ENCODE data around the gene PDK1. TPM values are rescaled to one million over a fixed set of nuclear protein-coding genes. Genes with fewer than 3 reads are reported as not detected.

The PDK1 gene
- total RNA-seq, 4 donors from 2014 or later = 12.4 to 25.6 (median 19.2) TPM

GRCh38 chr2:172655091-172655837 lies 99.4 kb downstream of the PDK1 start:
- DNase-seq = no peak
- H3K36me3 ChIP-seq = no peaks in the 10 kb centered on the region
- H3K4me3 ChIP-seq = no peak overlapping the region
- H3K4me1 ChIP-seq = no peaks in the 10 kb centered on the region
- peaks cover 0 to 17% (median 0%) of the 10 kb centered on the region in 4 donors for H3K9me3 ChIP-seq
- TF ChIP-seq POLR2A (IDR thresholded peaks at IDR 0.05) (no peak), CTCF (IDR thresholded peaks at IDR 0.05) (no peak)
- no peaks in the 10 kb centered on the region for H3K27me3 ChIP-seq
- H3K27ac ChIP-seq = no peak overlapping the region

- Histone ChIP-seq H3K9me3 (peaks cover 0 to 17% (median 0%) of the 10 kb centered on the region in 4 donors), H3K27ac (no peak overlapping the region), H3K27me3 (no peaks in the 10 kb centered on the region), H3K4me3 (no peak overlapping the region), H3K36me3 (no peaks in the 10 kb centered on the region), H3K4me1 (no peaks in the 10 kb centered on the region)
- no peak for TF ChIP-seq CTCF (IDR thresholded peaks at IDR 0.05)
- no peak for TF ChIP-seq POLR2A (IDR thresholded peaks at IDR 0.05)
- no peak for DNase-seq
These were observed 100.1 kb downstream of the PDK1 start for GRCh38 chr2:172655838-172656573.

Small RNA genes within 50 kb of the gene (small RNA-seq; reads per million reads assigned to genes)
- 0 reads per million in 2 donors for gene RF00019

Other genes with a start within 250 kb of the PDK1 start
- gene ITGA6, start 128.5 kb upstream of the PDK1 start, total RNA-seq = 100 to 1,000 TPM; 201 to 357 (median 225) TPM
- 10 to 100 TPM in 1 of 4 donors, 1 to 10 TPM in 3; 2.8 to 73.4 (median 6.9) TPM for gene RAPGEF4, start 179.8 kb downstream of the PDK1 start, total RNA-seq

Data from Peyer's patch (tissue), 4 donors.